HEK293 (cell line): Measurements from ENCODE around the gene HPCAL1.

Experiments used
- CTCF ChIA-PET: fragments of 350-600 bp; formaldehyde crosslinking; extraction: SDS; loops from one replicate; lab custom pipeline; 2021; ENCODE audit warnings: antibody characterized with exemption; lab: Yijun Ruan, JAX
- POLR2A ChIA-PET: fragments of 300-600 bp; formaldehyde crosslinking; extraction: SDS; loops from one replicate; lab custom pipeline; 2020; ENCODE audit warnings: antibody characterized with exemption, inconsistent platforms; lab: Yijun Ruan, JAX
- H3K27ac ChIP-seq: fragments of 200-500 bp; sonication (Bioruptor generic); 2 replicates; pipeline ENCODE4 v1.5.1; 2014; ENCODE audit warnings: low read depth, low read length, control low read depth, inconsistent platforms; ENCODE audit errors: extremely low read depth
- H3K36me3 ChIP-seq, 2 experiments: fragments of 200-500 bp in 1 of 2; sonication (Bioruptor generic) in 1 of 2; 1 replicate in 1 of 2; 2 replicates in 1 of 2; pipeline ENCODE4 v1.5.1; 2014 to 2017; ENCODE audit warnings: inconsistent platforms in 2 of 2, low read length in 2 of 2; ENCODE audit not compliant: control insufficient read depth in 2 of 2, insufficient read depth in 1 of 2
- H3K4me1 ChIP-seq: fragments of 200-500 bp; sonication (Bioruptor generic); 2 replicates; pipeline ENCODE4 v1.5.1; 2014; ENCODE audit warnings: mild to moderate bottlenecking, low read length, inconsistent platforms; ENCODE audit not compliant: control insufficient read depth, insufficient read depth
- H3K4me3 ChIP-seq: 2 replicates; pipeline ENCODE4 v1.5.1; 2011; ENCODE audit warnings: low read depth, mild to moderate bottlenecking, control low read depth, low read length, moderate library complexity
- H3K9me3 ChIP-seq: fragments of 200-500 bp; sonication (Bioruptor generic); 2 replicates; pipeline ENCODE4 v1.5.1; 2014; ENCODE audit warnings: low read depth, low read length, inconsistent platforms; ENCODE audit not compliant: control insufficient read depth, insufficient read depth
- BCL11A ChIP-seq: fragments of 450-650 bp; formaldehyde crosslinking; IDR thresholded peaks from 2 replicates; pipeline ENCODE4 v1.5.1; 2016; ENCODE audit warnings: low read depth, missing biosample characterization, missing genetic modification characterization
- HOXD13 ChIP-seq: sonication (generic); formaldehyde crosslinking; IDR thresholded peaks from 2 replicates; pipeline ENCODE4 v1.8.0; 2022; ENCODE audit warnings: missing genetic modification reagents, borderline replicate concordance
- SALL2 ChIP-seq: fragments of 450-650 bp; formaldehyde crosslinking; IDR thresholded peaks from 2 replicates; pipeline ENCODE4 v1.5.0; 2017; ENCODE audit warnings: missing biosample characterization, mild to moderate bottlenecking, missing genetic modification characterization, borderline replicate concordance
- SCRT2 ChIP-seq: fragments of 450-650 bp; formaldehyde crosslinking; IDR thresholded peaks from 2 replicates; pipeline ENCODE4 v1.5.1; 2016; ENCODE audit warnings: missing biosample characterization, missing genetic modification characterization
- SP7 ChIP-seq: fragments of 450-650 bp; formaldehyde crosslinking; IDR thresholded peaks from 2 replicates; pipeline ENCODE4 v1.5.1; 2016; ENCODE audit warnings: missing biosample characterization, missing genetic modification characterization
- ZBTB17 ChIP-seq: fragments of 450-650 bp; formaldehyde crosslinking; IDR thresholded peaks from 2 replicates; pipeline ENCODE4 v1.5.1; 2016; ENCODE audit warnings: missing biosample characterization, missing genetic modification characterization
- ZBTB21 ChIP-seq: fragments of 450-650 bp; formaldehyde crosslinking; IDR thresholded peaks from 2 replicates; pipeline ENCODE4 v1.5.1; 2017; ENCODE audit warnings: missing biosample characterization, missing genetic modification characterization
- ZBTB8A ChIP-seq: fragments of 450-650 bp; formaldehyde crosslinking; IDR thresholded peaks from 2 replicates; pipeline ENCODE4 v1.5.1; 2016; ENCODE audit warnings: missing biosample characterization, missing genetic modification characterization
- ZNF2 ChIP-seq: fragments of 450-650 bp; formaldehyde crosslinking; IDR thresholded peaks from 2 replicates; pipeline ENCODE4 v1.5.1; 2016; ENCODE audit warnings: missing biosample characterization, missing genetic modification characterization
- ZNF266 ChIP-seq: fragments of 450-650 bp; formaldehyde crosslinking; IDR thresholded peaks from 2 replicates; pipeline ENCODE4 v1.5.1; 2016; ENCODE audit warnings: missing biosample characterization, missing genetic modification characterization, low read depth
- ZNF529 ChIP-seq: fragments of 450-650 bp; formaldehyde crosslinking; IDR thresholded peaks from 2 replicates; pipeline ENCODE4 v1.5.1; 2017; ENCODE audit warnings: missing genetic modification characterization, missing biosample characterization; ENCODE audit not compliant: insufficient replicate concordance
- ZNF530 ChIP-seq: fragments of 450-650 bp; formaldehyde crosslinking; IDR thresholded peaks from 2 replicates; pipeline ENCODE4 v1.5.1; 2016; ENCODE audit warnings: low read depth, missing biosample characterization, missing genetic modification characterization
- ZNF555 ChIP-seq: fragments of 450-650 bp; formaldehyde crosslinking; conservative IDR thresholded peaks from 2 replicates; pipeline ENCODE4 v1.5.1; 2017; ENCODE audit warnings: missing biosample characterization, mild to moderate bottlenecking, missing genetic modification characterization, inconsistent platforms
- ZNF585B ChIP-seq: fragments of 450-650 bp; formaldehyde crosslinking; IDR thresholded peaks from 2 replicates; pipeline ENCODE4 v1.5.1; 2016; ENCODE audit warnings: missing biosample characterization, missing genetic modification characterization
- ZNF623 ChIP-seq: fragments of 450-650 bp; formaldehyde crosslinking; IDR thresholded peaks from 2 replicates; pipeline ENCODE4 v1.5.1; 2016; ENCODE audit warnings: missing biosample characterization, missing genetic modification characterization
- ZSCAN16 ChIP-seq: fragments of 450-650 bp; formaldehyde crosslinking; IDR thresholded peaks from 2 replicates; pipeline ENCODE4 v1.5.1; 2016; ENCODE audit warnings: missing biosample characterization, missing genetic modification characterization
- TF ChIP-seq, protein P1 (sequence below): fragments of 450-650 bp; IDR thresholded peaks from 2 replicates; pipeline ENCODE4 v1.5.1; 2018; ENCODE audit warnings: missing biosample characterization, mild to moderate bottlenecking, missing genetic modification characterization
- TF ChIP-seq, protein P2 (sequence below): fragments of 450-650 bp; formaldehyde crosslinking; IDR thresholded peaks from 2 replicates; pipeline ENCODE4 v1.5.0; 2017; ENCODE audit warnings: missing biosample characterization, missing genetic modification characterization, borderline replicate concordance

HPCAL1 gene

DNA sequence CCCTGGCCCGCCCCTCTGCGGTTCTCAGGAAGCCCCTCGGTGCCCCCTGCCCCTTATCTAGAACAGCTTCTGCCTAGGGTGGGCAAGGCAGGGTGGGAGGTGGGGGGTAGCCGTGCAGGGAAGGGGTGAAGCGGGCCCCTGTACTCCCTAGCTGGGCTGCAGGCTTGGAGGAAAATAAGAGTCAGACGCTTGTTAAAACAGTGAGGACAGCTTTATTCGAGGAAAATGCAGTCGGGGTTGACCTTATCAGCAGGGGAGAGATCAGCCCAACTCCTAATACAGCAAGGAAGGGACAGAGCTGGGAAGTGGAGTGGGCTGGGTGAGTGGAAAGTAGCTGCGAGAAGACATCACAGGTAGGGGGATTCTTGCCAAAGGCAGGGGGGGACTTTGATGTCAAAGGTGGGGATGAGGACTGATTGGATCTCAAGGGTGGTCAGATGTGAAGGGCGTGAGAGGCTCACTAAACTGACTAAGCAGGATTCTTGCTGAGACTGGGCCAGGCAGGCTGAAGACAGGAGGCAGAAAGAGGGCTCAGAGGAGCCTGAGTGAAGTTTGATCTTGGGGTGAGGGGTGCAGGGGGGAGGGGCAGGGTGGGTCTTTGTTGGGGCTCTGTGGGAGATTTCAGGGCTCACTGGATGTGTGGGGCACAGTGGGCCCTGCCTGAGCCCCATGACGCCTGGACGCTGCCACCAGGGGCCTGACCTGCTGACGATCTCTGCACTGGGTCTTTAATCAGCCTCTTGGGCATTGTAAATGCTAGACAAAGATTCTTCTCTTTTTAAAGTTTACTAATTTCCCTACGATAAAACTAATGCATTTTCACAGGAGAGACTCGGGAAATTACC, 29.9 kb downstream of the HPCAL1 start (continued):
- TF ChIP-seq ZBTB8A (tag by site-specific recombination) (0 out of 2 replicates have a peak, but pooled peaks have one; percentile 7), ZNF2 (tag by site-specific recombination) (no peak), ZNF585B (tag by site-specific recombination) (no peak), ZNF266 (tag by site-specific recombination) (no peak), ZSCAN16 (tag by site-specific recombination) (peak; percentile 94)
- TF ChIP-seq, protein P1, sequence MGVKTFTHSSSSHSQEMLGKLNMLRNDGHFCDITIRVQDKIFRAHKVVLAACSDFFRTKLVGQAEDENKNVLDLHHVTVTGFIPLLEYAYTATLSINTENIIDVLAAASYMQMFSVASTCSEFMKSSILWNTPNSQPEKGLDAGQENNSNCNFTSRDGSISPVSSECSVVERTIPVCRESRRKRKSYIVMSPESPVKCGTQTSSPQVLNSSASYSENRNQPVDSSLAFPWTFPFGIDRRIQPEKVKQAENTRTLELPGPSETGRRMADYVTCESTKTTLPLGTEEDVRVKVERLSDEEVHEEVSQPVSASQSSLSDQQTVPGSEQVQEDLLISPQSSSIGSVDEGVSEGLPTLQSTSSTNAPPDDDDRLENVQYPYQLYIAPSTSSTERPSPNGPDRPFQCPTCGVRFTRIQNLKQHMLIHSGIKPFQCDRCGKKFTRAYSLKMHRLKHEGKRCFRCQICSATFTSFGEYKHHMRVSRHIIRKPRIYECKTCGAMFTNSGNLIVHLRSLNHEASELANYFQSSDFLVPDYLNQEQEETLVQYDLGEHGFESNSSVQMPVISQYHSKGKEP (tag by site-specific recombination), result no peak

DNA sequence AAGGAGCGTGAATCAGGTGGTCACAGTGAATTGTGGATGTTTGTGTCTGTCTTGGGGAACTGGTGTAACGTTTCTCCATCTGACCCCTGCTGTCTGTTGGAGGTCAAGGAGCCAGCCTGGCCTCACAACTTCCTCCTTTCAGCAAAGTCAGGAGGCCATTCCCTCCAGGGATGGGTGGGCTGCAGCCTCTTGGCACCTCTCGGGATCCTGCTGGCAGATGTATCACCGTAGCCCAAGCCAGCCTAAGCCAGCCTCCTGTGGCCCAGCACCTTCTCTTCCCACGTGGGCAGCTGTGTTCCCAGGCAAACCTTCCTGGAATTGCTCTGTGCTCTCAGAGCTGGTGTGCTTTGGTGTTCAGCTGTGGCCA, 30.5 kb downstream of the HPCAL1 start:
- no peaks in the 10 kb centered on the region for H3K9me3 ChIP-seq
- ChIA-PET CTCF (no interaction called here), POLR2A (no interaction called here)
- 0 out of 2 replicates have a peak, but pooled peaks cover 3% of the 10 kb centered on the region for H3K4me1 ChIP-seq
- 0 out of 2 replicates have a peak, but pooled peaks have one; percentile 33 for TF ChIP-seq ZBTB17 (tag by site-specific recombination)
- TF ChIP-seq, protein P2, sequence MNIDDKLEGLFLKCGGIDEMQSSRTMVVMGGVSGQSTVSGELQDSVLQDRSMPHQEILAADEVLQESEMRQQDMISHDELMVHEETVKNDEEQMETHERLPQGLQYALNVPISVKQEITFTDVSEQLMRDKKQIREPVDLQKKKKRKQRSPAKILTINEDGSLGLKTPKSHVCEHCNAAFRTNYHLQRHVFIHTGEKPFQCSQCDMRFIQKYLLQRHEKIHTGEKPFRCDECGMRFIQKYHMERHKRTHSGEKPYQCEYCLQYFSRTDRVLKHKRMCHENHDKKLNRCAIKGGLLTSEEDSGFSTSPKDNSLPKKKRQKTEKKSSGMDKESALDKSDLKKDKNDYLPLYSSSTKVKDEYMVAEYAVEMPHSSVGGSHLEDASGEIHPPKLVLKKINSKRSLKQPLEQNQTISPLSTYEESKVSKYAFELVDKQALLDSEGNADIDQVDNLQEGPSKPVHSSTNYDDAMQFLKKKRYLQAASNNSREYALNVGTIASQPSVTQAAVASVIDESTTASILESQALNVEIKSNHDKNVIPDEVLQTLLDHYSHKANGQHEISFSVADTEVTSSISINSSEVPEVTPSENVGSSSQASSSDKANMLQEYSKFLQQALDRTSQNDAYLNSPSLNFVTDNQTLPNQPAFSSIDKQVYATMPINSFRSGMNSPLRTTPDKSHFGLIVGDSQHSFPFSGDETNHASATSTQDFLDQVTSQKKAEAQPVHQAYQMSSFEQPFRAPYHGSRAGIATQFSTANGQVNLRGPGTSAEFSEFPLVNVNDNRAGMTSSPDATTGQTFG (tag by site-specific recombination), result no peak
- TF ChIP-seq, all 188 proteins: peak for 1
- 0 out of 2 replicates have a peak overlapping the region, but pooled peaks have one; percentile 13 for H3K27ac ChIP-seq
- H3K4me3 ChIP-seq, result no peak overlapping the region
- H3K36me3 ChIP-seq, result no peaks in the 10 kb centered on the region

DNA sequence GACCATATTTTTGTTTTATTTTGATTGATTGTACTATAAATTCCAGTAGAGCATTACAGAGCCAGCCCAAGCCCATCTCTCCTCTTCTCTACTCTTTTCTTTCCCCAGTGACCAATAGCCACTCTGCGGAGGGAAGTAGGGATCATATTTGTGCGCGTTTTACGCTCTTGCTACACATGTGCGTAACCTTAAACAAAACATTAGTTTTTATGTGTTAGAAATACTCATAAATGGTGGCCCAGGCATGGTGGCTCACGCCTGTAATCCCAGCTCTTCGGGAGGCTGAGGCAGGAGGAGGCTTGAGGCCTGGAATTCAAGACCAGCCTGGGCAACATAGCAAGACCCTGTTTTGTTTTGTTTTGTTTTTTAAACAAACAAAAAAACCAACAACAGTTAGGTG, 31.3 kb downstream of the HPCAL1 start:
- POLR2A ChIA-PET, result interaction anchor here (0.6 kb wide), 1 partner anchor 300 kb away, joined by 4 read pairs; no protein-coding TSS in a partner anchor
- no peaks in the 10 kb centered on the region for H3K9me3 ChIP-seq
- H3K27ac ChIP-seq, result no peak overlapping the region
- H3K4me1 ChIP-seq, result 0 out of 2 replicates have a peak, but pooled peaks cover 3% of the 10 kb centered on the region
- H3K36me3 ChIP-seq, result no peaks in the 10 kb centered on the region
- TF ChIP-seq SALL2 (tag by site-specific recombination), result no peak
- TF ChIP-seq HOXD13 (CRISPR knock-in tag), result no peak
- TF ChIP-seq ZNF530 (tag by site-specific recombination), result no peak
- TF ChIP-seq, protein P2 (tag by site-specific recombination), result no peak
- no peak for TF ChIP-seq ZNF529 (tag by site-specific recombination)
- no peak for TF ChIP-seq ZNF623 (tag by site-specific recombination)
- no peak for TF ChIP-seq ZNF555
- no peak for TF ChIP-seq SCRT2 (tag by site-specific recombination)
- TF ChIP-seq BCL11A (tag by site-specific recombination), result no peak
- no peak for TF ChIP-seq ZBTB21 (tag by site-specific recombination)
- TF ChIP-seq SP7 (tag by site-specific recombination), result no peak
- CTCF ChIA-PET, result interaction anchor here (0.6 to 0.7 kb wide), 2 partner anchors 9 to 200 kb away, joined by 3 read pairs; no protein-coding TSS in a partner anchor
- H3K4me3 ChIP-seq, result no peak overlapping the region
